ENCODE measurements around the gene NTM.

NTM gene

DNA sequence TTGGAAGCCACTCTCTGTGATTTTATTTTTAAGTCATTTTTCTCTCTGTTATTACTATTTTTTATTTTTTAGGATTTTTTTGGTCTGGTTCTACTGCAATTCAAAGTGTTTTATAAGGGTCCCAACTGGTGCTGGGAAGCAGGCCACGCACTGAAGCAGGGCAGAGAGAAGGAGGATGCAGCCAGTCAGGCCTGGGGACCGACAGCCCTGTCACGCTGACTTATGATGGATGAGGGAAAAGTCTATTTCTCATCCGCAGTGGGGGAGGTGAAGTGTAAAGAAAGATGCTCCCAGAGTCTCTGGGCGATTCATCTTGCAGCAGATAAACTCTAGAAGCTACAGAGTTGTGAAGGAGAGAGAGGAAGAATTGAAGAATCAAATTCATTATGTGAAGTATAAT lies 191.6 kb downstream of the NTM start:
- DNase-seq = no peak

DNA sequence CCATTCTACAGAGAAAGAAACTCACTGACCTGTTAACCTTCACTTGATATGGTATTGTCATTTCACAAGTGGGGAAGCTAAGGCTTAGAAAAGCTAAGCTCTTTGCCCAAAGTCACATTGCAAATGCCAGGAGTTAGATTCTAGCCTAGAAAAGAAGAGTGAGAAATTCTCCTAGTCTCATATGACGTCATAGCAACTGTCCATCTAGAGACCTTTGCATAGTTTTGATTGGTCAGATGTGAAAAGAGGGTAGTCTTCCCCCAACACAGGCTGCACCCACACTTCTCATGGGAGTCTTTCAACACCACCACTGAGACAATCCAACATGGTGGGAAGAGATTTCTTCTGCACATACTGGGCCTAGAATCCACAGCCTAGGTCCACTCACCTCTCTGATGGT lies 197.9 kb downstream of the NTM start:
- no peak for DNase-seq

DNA sequence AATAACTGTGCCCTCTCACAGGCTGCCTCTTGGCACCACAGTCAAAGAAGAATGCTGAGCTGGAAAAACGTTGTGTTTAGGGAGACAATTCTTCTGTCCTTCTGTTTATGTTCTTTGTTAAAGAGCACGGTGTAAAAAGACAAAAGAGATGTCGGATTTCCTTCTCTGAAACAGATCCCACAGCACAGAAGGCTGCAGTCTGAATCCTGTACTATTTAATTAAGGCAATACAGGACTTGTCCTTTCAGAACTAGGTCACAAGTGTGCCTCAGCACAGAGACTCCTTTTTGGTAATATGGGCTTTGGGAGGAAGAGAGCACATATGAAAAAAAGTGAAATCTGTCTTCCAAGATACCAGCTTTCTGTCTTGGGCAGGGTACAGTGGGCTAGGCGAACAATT lies 201.2 kb downstream of the NTM start:
- no peak for DNase-seq

DNA sequence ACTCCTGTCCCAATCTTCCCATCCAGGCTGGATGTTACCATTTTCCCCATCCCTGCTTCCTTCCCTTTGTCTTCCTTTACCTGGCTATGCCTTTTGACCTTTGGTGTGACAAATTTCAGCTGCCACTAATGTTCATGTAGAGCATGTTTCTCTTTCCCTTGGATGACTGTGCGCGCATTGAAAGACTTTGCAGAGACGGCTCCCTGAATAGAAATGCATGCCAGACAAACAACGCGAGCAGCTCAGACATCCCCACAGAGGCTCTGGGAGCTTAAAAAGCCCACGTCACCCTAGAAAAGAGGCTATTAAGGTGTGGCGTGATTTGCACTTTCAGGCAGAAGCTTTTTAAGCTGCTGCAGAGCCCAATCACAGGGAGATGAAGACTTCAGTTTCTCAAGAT lies 202.0 kb downstream of the NTM start:
- no peak for DNase-seq

DNA sequence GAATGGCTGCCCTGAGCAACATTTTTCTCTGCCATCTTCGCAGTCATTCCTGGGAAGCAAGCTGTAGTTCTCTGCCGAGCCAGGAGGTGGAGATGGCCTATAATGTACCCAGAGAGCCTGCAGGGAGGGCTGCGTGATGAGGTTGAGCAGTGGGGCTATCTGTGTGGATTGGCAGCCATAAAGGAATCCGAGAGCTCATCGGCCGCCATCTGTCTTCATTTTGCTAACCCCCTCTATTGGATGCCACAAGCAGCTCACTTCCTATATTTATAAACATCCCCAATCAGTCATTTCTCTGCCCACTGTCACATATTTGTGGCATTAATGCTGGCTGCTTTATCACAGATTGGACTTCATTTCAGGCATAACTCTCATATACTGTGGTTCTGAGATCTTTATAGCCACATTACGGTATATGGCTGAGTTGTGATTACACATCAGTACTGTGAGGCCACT lies 209.5 kb downstream of the NTM start:
- DNase-seq = no peak

DNA sequence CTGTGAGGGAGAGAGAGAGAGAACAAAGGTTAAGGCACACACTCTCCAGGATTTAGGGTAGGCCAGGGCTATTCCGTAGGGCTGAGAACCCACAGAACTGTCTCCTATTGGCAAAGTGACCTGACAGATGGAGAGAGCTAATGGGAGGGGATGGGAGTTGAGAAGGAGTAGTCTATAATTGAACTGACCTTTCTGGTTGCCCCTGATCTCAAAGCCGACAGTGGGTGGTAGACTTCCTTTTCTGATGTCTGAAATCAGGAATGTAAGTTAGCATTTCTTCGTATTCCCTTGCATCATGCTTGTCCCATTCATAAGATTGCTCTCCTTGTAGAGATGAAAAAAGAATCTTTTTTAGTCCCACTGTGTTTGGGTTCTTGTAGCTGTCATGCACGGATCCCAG lies 210.1 kb downstream of the NTM start:
- DNase-seq = no peak

DNA sequence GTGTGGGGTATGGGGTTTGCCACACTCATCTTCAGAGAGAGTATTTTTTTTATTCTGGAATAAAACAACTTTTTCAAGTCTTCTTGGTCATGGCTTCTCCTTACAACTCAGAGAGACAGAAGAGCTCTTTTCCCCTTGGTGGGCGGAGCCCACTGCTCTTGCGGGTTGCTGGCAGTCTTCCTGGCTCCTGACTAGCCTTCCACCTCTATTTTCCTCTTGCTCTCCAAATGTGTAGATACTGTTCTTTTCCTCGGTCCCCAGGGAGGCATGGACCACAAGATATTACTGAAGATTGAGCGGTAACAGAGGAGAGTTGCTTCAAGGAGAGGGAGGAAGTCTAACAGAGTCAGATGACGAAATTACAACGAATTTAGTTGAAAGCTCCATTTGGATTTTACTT lies 210.6 kb downstream of the NTM start:
- no peak for DNase-seq

DNA sequence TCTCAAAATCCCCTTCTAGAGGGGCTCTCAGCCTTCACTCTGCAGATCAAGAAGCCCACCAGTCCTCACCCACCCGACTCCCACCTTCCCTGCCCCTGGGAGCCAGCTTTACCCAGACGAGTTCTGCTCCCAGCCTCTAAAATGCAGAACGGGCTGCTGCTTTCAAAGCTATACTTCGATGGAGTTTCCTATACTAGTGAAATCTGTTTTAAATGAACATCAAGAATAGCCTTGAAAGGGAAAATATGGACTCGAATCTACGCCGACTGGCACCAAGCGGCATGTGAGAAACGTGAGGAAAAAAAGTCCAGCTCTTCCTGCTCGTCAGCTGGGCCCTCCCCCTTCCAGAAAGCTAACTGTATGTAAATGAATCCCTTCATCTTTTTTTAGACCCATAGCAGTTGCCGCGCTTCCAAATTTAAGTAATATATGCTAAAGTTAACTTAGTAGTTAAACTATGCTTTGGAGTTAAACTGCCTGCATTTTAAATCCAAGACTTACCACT lies 211.7 kb downstream of the NTM start:
- DNase-seq = no peak

DNA sequence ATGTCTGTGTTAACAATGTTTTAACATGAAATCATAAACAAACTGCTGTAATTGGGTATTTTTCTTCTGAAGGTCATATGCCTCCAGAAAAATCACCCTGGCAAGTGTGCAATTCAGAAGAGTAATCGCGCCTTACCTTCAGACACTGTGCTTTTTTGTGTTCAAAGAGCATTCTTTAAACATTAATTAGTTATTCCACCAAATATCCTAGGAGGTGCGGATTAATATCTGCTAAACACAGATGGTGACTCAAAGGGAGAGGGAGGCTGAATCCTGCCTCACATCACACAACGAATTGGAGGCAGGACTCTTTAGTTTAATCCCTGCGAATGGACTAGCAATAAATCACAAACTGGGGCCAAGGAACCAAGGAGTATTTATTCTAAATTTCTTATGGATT lies 213.0 kb downstream of the NTM start:
- no peak for DNase-seq

DNA sequence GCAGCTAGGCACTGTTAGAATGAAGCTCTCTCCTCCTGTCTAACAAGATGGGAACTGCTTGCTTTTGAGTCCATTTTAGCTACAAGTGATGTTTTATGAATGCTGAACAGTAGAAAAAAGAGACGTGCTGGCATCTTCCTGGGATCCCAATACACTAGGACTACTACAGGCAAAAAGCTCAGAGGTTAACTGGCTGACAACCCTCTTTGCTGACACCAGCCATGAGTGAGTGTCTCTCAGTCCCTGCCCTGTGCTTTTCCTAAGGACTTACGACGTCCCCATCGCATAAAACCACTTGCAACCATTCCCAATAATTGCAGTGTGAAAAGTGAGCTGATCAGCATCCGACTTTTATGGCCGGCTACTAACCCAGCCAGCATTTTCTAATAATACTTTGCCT lies 213.5 kb downstream of the NTM start:
- no peak for DNase-seq

DNA sequence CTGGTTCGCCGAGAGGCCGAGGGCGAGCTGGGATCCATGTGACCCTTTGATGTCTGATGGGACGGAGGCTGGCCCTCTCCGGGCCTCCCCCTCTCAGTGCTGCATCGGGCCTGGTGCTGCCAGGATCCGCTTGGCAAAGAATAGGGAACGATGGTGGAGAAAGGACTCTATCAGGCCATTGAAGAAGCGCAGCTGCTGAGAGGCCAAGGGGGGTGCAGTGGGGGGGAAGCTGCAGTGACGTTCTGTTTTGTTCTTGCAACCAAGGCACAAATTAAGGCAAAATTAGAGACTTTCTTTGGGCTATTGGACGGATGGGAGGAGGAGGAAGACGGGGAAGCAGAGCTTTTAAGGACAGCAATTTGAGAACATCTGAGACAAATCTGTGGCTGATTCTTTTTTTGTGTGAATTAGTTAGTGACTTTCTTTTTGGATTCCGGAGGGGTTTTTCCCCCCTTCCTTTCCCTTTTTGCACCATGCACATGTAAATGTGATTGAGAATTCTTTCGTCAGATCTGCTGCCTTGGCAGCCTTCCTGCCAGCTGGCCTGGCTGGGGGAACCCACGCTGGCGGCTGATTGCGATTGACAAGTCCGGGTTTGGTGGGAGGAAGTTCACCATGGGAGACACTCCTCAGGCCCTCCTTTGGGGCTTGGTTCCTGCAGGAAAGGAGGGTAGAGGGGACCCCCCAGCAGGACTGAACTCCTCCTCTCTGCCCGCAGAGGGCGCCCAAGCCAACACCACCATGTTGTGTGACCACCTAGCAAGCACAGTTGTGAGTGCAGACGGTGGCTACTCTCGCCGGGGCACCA lies 214.6 kb downstream of the NTM start:
- no peak for DNase-seq

DNA sequence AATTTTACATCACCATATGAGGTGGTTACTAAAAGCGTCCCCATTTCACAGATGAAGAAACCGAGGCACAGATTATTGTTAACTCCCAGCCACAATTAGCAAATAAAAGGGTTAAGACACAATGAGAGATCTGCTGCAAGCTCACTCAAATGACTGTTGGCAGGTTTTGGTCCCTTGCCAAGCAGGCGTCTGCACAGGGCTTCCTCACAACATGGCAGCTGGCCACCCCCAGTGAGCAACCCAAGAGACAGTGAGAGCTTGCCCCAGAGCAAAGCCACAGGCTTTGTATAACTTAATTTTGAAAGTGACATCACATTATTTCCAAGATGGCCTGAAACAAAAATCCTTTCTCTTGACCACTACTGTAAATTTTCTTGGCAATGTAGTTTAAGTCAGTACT lies 217.6 kb downstream of the NTM start:
- no peak for DNase-seq

DNA sequence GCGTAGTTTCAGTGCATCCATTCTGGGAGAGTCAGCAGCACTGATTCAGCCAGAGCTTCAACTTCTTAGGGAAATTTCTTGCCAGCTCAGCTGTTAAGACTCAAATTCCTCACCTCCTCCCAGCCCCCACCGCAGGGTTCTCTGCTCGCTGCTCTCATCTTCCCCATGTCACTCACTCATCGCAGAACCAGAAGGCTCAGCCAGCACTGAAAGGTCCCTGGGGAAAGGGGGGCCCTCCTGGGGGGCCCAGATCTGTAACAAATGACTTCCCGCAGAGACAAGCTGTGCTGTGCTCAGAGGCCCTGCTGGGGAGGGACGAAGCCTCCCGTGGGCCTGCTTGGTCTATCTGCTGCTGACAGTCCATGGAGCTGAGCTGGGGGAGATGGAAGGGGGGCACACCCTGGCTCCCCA lies 220.6 kb downstream of the NTM start:
- DNase-seq = no peak

DNA sequence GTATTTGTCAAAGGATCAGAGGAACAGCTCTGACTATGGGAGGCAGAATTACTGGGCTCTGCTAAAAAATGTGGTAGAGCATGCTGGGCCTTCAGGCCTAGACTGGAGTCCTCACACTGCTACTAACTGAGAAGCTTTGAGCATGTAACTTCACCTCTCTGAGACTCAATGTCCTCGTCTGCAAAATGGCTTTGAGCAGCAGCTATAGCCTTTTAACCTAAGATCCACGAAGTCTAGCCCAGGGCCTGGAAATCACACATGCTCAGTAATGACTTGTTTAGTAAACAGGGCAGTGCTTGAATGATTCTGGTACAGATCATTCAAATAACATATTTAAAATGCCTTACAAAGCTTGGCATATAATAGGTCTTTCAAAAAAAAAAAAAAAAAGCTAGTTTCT lies 221.7 kb downstream of the NTM start:
- DNase-seq = no peak

DNA sequence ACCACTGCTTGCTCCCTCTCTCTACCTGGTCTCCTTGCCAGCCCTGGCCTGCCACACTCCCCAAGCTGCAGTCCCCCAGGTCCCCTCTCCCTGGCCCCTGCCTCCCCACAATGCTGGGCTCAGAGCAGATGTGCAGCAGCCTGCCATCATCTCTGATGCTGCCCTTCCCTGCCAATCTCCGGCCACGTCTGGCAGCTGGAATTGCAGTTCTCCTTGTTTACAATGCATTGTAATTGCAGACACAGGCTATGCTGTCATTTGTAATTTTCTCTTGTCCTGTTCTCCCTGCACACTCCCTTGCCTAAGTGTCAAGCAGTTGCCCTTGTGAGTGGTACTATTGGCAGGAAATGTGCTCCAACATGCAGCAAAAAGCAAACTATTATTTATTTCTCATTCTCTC lies 222.3 kb downstream of the NTM start:
- DNase-seq = no peak

DNA sequence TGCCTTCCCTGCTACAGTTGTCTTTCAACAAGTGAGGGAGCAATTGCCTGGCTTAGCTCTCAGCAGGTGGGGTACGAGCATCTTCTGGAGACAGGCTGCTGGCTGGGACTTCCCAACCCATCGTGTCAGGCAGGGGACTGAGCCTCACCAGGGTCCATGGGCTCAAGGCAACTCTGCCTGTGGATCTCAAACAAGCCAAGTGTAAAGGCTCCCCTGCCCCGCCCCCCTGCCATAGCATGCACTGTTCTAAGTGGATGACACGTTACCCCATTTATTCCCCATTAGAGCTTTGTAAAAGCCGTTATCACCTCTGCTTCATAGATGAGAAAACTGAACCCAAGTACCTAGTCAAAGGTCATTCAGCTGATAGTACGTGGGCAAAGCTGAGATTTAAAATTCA lies 222.9 kb downstream of the NTM start:
- DNase-seq = no peak

DNA sequence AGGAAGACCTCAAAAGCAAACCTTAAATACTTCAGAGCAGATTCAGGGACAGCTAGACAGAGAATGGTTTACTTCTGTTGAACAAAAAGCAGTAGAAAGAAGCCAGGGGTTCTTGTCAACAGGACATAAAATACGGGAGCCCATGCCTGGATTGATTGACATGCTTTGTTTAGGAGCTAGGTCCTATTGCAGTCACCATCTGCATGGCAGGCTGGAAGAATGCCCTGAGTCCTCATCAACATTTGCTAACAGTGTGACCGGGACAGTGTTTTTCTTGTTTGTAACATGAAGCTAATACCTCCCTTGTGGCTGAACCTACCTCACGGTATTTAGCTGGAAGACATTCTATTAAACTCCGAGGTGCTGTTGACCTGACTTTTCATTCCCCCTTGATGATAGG lies 225.4 kb downstream of the NTM start:
- no peak for DNase-seq

DNA sequence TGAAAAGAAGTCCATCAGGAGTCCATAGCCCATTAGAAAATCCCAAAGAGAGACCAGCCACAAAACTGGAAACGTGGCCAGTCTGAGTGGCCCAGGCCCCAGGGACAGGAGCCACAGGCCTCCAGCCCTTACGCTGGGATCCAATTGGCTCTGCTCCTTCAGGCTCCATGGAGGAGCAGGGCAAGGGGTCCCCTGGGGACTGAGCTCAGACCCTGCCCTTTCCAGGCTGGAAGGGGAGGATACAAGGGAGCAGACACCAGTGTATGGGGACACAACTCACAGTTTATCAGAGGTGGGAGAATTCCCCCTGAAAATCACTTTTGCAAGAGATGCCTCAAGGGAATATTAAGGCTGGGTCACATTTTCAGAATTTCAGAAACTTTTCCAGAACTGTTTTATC lies 227.5 kb downstream of the NTM start:
- no peak for DNase-seq

DNA sequence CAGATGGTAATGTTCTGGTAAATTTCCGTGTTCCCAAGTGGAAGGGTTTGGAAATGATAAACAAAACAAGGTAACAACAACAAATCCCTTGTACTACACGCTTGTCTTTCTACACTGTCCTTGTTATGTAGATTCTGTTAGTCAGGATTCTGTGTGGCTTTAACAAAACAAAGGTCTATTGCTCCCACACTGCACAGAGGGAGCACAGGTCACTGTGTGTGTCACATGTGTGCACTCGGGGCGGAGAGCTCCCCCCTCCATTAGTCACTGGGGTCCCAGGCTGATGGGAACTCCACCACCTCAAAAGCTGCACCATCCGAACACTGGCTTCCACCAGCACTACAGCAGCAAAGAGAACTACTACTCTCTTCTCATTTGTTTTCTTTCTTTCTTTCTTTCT lies 227.9 kb downstream of the NTM start:
- DNase-seq = no peak

DNA sequence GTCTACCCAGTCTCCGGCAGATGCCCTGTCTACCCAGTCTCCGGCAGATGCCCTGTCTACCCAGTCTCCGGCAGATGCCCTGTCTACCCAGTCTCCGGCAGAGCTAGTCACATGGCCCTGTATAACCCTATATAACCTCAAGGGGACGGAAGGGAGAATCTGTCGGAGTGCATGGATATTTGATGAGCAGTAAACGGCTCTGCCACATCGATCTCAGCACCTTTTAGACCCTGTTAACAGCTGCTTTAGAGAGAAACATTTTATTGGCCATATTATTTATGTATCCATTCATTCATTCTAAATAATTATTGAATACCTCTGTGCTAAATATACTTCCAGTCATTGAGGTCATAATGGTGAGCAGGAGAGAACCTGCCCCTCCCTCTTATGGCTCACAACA lies 228.9 kb downstream of the NTM start:
- DNase-seq = no peak

DNA sequence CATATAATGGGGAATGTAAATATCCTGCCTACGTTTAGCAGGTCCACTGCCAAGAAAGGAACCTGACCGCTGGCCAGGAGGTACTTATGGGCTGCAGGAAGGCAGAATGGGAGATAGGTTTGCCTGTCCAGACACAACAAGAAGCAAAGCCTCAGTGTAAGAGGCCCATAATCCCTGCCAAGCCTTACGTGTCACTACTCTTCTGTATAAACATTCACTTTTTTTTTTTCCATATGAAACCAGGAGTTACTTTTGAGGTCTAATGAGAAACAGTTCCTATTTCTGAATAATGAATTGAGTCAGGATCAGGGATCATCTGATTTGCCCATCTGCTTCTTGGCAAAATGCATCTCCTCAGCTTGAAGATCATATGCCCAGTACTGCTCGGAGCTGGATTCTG lies 230.2 kb downstream of the NTM start:
- no peak for DNase-seq

DNA sequence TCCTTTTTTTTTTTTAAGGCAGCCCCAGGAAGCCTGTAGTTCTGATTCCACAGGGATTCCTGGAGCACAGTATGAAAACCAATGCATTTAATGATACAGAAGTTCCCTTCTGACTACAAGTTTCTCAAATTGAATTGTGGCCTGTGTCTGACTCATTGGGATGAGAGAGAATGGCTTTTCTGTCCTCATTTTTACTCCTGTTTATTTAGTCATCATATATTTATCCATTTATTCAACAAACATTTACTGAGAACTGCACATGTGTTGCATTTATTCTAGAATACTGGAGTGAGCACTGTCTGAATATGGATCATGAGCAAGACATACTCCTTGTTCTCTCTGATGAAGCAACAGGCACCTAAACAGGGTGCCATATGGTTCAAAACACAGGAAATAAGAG lies 231.2 kb downstream of the NTM start:
- DNase-seq = no peak

DNA sequence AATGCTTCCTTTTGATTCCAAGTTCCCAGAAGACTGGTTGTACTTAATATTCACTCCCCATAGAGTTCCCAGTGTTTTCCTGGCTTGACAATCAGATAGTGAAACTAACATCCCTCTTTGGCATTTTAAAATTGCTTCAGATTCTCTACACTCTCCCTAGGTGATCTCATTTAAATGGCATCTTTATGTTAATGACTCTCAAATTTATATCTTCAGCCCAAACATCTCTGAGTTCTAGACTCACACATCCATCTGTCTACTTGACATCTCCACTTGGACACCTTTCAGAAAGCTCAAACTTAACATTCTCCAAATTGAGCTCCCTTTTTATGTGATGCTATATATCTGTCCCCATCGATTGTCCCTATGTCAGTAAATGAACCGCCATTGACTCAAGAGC lies 232.0 kb downstream of the NTM start:
- no peak for DNase-seq

DNA sequence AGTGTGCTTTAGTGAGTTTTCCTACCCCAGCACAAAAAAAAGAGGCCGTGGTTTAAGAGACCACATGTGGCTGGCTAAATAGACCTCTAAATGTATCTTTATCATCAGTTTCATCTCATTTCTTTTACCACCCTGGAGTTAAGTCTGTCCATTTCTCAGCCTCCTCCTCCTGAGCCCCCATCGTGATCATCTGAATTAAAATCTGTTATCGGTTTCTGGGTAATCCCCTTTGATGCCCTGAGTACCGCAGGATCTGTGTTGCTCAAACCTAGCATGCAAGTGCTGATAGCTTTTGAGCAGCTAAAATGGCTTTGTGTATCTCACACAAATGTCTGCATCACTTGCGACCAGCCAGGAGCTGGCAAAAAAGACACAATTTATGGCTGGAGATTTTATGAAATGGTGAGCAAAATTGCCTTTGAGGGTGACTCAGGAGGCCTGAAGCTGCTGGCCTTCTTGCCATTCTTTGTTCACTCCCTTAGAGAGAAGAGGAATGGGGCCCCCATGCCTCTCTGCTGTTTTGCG lies 236.5 kb downstream of the NTM start:
- DNase-seq = no peak

DNA sequence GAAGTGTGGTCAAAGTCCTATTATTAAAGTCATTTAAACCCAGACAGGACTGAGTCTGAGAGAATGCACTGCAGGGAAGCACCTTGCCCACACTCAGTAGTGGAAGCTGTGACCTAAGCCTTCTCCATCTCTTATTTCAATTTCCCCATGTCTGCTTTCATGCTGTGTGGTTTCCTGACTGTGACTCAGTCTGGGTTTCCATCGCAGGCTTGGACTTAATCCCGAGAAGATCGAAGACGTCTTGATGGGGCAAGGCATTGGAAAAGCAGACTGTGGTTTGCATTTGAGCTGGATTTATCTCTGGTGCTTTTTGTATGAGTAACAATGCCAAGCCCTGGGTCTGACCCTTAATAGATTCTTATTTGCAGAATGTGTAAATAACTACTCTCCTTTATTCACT lies 238.9 kb downstream of the NTM start:
- DNase-seq = no peak

Data from effector CD8-positive, alpha-beta T cell (primary cell).